Measurements from ENCODE around the gene USP40.

USP40 gene

DNA sequence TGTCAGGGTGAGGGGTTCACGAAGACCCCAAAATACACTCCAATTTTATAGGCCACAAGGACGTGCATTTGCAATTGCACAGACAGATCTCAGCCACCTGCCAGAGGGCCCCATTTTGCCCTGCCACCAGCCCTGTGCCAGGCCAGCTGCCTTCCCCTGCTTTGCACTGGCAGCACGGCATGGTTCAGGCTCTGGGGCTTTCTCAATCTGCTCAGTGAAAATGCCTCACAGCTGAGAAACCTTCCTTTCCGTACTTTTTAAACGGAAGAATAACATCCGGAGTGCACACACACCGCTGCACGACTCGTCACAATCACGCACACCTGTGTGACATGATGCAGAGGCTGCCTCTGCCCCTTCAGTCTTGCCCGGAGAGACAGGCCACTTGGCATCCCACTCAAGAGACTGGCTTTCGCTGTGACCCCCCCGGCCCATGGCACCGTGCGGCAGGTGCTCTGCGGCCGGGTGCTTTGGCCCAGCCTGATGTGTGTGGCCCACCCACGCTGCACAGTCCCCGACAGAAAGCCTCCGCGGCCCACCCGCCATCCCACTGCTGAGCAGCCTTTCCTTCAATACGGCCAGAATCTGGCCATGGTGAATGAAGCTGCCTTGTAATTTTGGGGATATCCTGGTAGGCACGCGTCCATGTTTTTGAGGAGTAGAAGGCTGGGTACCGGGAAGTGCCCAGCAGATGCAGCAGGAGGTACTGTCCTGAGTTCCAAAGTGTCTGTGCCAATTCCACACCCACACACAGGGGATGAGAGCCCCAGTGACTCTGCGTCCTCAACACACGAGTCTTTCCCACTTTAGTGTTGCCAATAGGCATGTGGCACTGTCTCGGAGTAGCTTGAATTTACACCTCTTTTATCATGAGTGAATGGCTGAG is 88.8 kb downstream of the USP40 start:
- no peak for DNase-seq (ENCODE audit: low read depth in 1 of 2, low spot score in 1 of 2)

DNA sequence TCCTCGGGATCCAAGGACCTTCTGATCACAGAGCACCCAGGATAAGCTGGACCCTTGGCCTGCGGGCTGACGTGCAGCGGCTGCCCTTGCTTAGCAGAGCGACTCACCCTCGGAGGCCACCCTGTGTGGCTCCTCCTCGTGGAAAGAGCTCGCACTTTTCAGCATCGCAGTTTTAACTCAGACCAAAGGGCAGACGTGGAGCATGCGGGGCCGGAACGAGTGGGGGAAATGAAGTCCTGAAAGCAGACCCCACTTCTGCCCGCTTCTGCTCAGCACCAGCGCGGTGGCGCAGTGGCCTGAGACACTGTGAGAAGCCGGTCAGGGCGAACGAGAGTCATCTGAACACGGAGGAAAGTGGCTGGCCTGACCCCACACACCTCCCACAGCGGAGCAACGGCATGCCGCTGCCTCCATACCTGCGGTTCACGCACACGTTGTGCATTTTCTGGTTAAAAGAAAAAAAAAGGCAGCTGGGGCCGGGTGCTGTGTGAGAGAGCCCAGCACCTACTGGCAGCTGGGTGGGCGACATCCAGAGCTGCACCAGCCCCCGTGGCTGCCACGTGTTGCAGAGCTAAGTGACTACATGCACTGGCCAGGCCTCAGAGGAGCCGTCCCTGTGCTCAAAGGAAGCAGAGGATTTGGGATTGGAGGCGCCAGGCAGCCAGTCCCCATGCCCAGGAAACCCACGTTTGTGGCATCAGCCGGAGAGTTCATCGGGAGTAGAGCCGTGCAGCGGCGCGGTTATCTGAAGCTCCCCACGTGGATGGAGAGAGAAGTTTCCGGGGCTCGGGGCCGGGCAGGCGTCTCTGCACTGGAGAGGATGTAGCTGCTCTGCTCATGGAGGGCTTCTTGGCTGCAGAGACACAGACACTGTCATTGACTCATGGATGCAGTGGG is 89.7 kb downstream of the USP40 start:
- no peak for DNase-seq (ENCODE audit: low read depth in 1 of 2, low spot score in 1 of 2)

DNA sequence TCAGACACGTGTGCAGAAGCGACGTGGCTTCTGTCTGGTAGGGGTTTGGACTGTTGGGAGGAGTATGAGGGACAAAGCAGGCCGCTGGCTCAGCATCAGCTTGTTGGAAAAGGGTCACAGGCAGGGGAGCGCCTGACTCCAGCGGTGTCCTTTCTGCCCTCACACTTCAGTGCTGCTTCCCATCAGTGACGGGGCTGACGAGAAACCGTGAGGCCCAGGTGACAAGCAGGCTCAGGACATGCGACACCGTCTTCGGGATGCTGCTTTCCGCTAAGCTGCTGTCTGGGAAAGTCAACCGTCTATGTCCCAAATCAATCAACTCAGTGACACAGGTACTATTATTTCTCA is 90.5 kb downstream of the USP40 start:
- no peak for DNase-seq (ENCODE audit: low read depth in 1 of 2, low spot score in 1 of 2)

DNA sequence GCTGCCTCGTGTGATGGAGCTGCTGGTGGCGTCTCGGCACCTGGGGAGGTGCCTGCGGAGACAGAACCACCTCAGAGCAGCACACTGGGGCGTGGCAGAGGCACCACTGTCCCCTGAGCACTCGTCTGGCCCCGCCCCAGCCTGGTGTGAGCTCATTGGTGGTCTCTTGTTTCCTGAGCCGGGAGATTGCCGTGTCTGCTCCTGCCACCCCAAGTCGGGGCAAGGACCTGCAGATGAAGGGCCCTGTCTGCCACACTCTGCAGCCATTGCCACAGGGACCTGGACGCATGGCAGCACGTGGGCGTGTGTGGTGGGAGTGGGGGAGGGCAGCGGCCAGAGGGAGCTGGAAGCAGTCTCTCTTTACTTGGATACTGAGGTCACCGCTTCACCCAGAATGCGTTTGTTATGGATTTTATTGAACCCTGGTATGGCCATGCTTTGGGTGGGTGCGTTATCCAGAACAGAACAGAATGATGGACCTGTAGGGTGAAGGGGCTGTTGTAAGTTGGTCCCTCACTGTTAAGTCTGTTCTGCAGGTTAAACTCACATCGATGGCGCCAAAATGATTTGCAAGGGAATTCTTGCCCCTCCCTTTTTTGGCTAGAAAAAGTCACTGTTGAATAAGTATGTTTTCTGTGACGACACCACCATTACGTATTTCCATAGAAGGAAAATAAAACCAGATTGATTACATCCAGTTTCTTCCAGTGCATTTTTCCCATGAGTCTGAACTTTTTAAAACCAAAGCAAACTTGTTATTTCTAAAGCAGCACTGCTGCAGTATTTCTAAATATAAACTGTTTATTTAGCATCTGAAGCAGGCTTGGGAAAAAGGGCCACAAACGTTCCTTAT is 92.0 kb downstream of the USP40 start:
- no peak for DNase-seq (ENCODE audit: low read depth in 1 of 2, low spot score in 1 of 2)

DNA sequence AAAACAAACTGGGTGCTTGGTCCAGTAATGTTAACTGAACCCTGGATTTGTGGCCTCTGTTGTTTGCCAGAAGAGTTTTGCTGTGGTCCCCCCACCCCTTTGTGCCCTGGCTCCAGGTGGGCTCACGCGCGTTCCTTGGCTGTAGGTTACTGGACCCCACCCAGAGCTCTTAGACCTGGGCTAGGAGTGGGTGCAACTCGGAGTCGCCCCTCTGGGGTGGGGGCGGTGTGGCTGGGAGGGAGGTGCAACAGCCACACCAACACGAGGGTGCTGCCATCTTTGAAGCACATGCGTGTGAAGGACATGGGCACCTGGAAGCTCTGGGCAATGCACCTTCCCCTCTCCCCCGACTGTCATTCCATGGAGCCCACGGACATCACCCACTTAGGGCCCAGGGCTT is 92.7 kb downstream of the USP40 start:
- DNase-seq (ENCODE audit: low read depth in 1 of 2, low spot score in 1 of 2): no peak

DNA sequence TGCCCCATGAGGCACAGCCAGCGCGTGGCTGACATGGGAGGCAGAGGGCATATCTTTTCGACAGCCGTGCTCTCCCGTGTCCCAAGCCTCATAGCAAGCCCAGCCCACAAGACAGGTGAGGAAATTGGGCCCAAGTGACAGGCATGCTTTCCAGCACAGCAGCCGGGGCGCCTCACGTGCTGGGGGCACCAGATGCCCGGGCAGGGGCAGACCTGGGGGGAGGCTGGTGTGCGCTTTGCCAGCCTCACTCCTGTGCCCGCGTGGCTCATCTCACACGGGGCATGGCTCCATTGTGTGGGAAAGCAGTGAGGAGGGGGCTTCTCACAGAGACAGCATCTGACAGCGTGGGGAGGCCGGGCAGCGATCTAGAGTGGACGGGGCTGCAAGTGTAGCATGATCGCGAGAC is 93.2 kb downstream of the USP40 start:
- no peak for DNase-seq (ENCODE audit: low read depth in 1 of 2, low spot score in 1 of 2)

DNA sequence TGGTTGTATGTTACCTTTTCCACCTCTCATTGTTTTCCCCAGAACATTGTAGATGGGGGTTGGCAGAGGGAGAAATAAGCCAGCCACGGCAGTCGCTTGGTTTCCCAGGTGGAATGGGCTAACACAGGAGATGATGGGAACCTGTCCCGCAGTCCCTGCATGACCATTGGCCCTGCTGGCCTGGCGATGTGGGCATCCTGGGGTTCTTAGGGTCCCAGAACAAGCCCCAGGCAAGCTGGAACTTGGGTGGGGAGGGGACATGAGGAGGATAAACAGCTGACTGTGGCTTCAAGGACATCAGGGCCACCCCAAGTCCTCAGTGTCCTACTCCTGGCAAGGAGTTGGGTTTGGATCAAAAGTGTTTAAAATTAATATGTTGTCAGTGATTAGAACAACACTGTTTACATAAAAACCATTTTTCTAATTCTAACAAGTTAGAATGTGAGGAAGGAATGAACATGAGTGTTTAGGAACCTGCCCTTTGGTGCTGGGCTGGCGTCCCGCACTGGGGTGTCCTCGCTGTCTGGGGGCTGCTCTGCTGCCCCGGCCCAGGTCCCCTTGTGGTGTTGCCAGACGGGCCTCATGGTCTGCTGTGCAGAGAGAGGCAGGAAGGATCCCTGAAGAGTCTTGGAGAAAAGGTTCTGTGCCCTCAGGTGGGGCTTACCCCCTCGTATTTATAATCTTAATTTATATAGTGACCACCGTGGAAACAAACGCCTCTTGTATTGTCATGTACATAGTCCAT is 95.1 kb downstream of the USP40 start:
- no peak for DNase-seq (ENCODE audit: low read depth in 1 of 2, low spot score in 1 of 2)

DNA sequence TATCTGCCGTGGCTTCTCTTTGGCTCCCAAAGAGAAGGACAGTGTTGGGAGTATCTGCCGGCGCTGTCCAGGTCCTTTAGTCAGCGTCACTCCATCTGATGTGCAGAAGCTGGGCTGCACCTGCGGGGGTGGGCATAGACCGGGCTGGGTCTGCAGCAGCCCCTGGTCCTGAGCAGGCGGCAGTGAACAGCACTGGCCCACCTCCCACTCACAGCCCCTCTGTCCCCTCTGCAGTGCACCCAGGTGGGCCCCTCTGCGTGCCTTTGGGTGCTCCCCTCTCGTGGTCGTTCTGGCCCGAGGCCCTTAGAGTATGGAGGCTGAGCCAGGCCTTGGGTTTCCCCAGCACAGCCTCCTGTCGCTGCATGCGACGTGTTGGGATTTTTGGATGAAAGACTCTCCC is 95.7 kb downstream of the USP40 start:
- DNase-seq (ENCODE audit: low read depth in 1 of 2, low spot score in 1 of 2): no peak

DNA sequence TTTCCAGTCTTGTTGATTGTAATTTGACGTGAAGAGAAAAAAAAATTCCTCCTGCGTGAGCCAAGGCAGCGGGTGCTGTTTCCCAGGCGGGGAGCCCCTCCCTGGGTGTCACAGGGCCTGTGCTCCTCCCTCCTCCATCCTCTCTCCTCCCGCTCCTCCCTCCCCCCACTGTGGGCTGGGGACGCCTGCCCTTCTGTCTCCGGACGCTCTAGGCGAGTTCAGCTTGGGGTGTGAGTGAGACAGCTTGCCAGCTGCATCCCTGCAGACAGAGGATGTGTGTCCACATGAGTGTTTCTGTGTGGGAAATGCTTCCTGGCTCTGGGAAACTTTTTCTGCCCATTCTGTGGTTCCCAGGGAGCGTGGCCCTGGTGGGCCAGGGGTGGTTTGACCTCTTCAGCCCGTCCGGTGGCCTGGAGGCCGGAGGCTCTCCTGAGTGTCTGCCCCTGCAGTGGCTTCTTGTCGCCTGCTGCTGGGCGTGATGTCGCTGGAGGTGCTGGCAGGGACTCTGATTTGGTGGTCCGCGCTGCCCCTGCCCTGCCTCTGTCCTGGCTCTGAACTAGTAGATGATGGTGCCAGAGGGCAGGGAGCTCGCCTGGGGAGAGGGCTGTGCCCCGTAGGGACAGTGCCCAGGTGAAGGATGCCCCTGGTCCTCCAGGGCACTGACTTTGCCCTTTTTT is 96.4 kb downstream of the USP40 start:
- DNase-seq (ENCODE audit: low read depth in 1 of 2, low spot score in 1 of 2): no peak

DNA sequence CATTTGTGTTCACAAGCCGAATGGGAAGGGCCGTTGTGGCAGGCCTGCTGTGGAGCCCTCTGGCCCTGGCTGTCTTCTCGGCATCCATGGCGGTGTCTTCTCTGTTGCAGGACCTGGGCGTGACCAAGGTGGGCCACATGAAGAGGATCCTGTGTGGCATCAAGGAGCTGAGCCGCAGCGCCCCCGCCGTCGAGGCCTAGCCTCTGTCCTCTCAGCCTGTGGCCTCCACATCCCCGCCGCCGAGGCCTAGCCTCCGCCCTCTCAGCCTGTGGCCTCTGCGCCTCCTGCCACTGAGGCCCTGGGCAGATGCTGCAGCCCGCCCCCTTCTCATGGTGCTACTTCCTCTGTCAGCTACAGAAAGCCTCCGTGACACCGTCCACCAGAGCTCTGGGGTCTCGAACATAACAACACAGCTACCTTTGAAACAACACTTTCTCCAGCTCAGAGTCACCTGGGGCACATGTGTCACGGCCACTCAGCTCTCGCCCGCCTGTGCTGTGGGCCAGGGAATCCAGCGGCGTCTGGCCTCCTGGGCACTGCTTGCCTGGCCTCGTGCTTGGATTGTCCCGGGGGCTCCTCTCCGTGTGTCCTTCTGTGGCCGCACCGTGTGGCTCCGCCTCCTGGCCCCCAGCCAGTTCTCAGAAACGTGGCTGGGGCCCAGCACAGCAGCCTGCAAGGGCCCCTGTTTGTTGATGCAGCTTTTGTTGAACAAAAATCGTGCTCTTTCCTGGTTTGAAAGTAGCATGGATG is 97.1 kb downstream of the USP40 start:
- no peak for DNase-seq (ENCODE audit: low read depth in 1 of 2, low spot score in 1 of 2)

DNA sequence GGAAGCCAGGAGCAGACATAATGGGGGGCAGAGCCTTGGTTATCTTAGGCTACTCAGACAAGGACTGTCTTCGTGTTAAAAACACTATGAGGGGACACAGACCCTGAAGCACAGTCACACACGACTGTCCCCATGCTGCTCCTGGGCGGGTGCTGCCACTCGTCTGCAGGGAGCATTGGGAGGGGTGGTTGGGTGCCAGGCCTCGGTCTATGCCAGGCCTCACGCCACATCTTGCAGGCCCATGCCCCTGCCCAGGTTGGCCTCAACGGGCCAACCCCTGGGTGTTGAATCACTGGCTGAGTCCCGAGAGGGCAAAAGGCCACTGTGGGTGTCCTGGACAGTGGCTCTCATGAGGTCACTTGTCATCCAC is 97.9 kb downstream of the USP40 start:
- DNase-seq (ENCODE audit: low read depth in 1 of 2, low spot score in 1 of 2): no peak

DNA sequence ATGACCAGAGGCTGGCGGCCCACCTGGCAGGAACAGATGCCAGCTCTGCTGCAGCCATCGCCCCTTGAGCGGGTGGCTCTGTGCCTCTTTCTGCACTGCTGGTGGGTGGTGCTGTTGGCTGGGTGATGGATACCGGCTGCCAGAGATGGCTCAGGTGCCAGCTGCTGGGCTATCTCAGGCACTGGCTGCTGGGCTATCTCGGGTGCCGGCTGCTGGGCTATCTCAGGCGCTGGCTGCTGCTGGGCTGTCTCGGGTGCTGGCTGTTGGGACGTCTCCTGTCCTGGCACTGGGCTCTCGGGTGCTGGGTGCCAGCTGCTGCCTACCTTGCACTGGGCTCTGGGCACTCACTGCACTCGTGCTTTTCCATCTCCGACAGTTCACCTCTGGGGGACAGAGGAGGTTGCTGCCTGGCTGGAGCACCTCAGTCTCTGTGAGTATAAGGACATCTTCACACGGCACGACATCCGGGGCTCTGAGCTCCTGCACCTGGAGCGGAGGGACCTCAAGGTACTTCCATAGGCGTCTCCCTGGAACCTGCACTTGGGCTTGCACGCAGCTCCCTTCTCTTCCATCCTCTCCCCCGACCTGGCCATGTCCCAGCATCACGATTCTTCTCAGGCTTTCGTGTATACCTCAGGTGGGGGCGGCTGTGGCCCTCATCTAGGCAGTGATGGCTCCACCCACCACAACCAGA is 98.4 kb downstream of the USP40 start:
- DNase-seq (ENCODE audit: low read depth in 1 of 2, low spot score in 1 of 2): no peak

DNA sequence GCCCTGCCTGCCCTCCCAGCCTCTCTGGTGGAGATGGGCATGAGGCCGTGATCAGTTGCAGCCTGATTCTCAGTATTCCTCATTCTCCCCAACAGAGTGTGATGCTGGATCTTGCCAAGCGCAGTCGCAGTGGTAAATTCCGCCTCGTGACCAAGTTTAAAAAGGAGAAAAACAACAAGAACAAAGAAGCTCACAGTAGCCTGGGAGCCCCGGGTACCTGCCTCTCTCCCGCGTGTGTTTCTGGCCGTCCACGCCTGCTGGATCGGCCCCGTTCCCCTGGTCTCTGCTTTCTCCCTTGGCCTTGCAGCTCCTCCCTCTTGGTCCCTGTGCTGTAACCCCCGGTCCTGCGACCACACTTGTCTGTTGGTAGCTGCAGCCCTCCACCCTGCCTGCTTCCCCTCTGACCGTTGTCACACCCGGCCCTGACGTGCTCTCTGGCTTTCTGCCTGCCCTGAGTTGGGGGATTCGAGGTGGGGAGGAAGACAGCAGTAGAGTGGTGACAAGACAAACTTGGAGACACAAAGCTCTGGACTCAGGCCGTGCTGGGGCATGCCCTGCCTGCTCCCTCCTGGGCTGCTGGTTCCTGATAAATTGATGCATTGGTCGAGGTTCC is 99.5 kb downstream of the USP40 start:
- no peak for DNase-seq (ENCODE audit: low read depth in 1 of 2, low spot score in 1 of 2)

DNA sequence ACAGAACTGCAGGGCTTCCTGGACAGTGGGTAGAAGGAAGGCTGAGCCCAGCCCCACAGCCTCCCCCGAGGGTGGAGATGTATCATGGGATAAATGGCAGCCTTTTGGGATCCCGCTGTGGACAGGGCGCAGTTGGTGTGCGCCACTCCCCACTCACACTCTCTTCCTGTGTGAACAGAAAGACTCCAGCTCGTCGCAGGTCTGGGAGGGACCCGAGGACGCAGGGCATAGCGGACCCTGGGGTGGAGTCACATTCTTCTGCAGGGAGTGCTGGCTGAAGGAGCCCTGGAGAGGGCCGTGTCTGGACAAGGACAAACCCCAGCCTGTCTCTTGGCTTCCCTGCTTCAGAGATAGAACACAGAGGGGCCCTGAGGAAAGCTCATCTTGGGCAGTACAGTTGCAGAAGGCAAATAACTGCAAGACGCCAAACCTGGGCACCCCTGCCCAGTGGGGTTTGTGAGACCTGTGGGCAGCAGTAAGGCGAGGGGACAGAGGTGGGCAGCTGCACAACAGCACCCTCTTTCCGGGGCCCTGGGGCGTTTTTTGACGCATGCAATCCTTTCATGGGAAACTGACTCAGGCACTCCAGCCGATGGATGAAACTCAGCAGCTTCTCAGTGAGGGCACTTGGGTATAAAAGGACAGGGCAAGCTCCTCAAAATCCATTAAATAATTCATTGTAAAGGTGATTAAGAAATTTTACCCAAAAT is 101.9 kb downstream of the USP40 start:
- no peak for DNase-seq (ENCODE audit: low read depth in 1 of 2, low spot score in 1 of 2)

DNA sequence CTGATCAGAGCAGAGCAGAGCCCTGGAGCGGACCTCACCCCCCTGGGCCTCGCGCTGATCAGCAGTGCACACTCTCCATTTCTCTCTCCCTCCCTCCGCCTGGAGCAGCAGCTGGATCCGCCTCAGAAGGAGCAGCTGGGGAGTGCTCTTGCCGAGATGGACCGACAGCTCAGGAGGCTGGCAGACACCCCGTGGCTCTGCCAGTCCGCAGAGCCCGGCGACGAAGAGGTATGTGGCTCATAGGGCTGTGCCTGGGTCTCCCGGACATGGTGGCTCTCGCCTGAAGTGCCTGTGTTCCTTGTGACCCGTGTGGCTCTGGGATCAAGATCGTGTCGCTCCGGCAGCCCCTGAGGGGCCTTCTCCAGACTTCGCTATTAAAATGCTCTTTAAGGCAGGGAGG is 102.5 kb downstream of the USP40 start:
- DNase-seq (ENCODE audit: low read depth in 1 of 2, low spot score in 1 of 2): no peak

DNA sequence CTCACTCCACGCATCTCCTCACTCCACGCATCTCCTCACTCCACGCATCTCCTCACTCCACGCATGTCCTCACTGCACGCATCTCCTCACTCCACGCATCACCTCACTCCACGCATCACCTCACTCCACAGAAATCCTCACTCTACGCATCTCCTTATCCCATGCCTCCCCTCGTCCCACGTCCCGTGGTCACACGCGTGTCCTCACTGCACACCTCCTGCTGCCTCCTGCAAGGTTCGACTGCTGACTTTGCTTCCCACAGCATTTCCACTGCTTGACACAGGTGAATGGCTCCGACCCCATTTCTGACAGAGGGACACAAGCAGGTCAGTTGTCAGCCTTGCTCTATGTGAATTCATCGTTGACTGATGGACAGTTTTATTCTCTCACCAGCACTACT is 103.0 kb downstream of the USP40 start:
- DNase-seq (ENCODE audit: low read depth in 1 of 2, low spot score in 1 of 2): no peak

DNA sequence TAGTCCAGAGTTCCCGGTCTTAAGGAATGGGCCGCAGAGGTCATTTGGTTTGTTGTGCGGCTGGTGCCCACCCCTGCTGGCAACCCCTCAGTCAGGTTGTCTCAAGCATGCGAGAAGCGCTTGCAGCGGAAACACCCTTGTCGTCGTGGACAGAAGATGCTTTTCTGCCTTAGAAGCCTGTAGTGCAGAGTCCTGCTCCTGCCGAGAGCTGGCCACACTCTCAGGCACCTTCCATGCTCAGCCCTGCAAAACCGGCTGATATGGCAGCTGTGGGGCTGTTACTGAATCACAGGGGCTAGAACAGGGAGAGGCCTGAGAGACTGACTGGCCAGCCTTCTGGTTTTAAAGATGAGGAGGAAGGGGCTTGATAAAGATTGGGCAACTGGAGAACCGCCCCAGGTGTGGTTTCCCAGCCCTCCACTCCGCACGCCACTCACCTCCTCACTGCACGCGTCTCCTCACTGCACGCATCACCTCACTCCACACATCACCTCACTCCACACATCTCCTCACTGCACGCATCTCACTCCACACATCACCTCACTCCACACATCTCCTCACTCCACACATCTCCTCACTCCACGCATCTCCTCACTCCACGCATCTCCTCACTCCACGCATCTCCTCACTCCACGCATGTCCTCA is 103.6 kb downstream of the USP40 start:
- DNase-seq (ENCODE audit: low read depth in 1 of 2, low spot score in 1 of 2): no peak
